DMS153 (cell line): ENCODE data around the gene CFAP99.

Experiments
- DNase-seq: peaks from one replicate; lab custom pipeline; 2025; lab: John Stamatoyannopoulos, UW

CFAP99 gene

DNA sequence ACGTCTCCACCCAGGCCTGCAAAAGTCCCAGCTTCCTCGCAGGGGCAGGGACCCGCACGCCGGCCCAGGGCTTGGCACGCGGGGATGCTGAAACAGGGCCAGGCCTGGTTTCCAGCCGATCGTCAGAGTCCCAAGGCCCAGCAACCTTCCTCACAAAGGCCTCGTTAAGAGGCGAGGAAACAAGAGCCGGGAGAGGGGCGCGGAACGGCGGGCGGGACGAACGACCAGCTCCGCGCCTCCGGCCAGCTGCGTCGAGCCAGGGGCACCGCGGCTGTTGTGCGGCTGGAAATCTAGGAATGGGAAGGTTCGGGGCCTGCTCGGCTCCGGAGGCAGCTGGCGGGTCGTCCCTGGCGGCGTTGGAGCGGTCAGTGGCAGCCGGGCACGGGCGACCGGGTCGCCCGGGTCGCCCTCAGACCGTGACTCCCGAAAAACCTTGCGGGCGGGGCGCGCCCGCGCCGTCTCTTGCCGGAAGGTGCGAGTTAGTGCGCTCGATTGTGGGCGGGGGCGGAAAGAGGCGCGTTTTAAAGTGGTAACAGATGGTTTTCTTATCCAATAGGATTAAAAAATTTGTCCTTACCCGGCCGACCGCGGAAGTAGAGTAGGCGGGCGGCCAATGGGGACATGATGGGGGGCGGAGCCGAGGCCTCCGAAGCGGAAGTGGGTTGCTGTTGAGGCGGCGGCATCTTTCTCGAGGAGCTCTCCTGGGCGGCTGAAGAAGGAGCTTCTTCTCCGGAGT is 49.9 kb downstream of the CFAP99 start, which contains the start of gene RNF4:
Gene RNF4, plus strand, starts transcription at position 651 of the 736 bp plus-strand sequence. CDS start 21,388 bp downstream, outside the sequence.
- DNase-seq: peak; percentile 86

DNA sequence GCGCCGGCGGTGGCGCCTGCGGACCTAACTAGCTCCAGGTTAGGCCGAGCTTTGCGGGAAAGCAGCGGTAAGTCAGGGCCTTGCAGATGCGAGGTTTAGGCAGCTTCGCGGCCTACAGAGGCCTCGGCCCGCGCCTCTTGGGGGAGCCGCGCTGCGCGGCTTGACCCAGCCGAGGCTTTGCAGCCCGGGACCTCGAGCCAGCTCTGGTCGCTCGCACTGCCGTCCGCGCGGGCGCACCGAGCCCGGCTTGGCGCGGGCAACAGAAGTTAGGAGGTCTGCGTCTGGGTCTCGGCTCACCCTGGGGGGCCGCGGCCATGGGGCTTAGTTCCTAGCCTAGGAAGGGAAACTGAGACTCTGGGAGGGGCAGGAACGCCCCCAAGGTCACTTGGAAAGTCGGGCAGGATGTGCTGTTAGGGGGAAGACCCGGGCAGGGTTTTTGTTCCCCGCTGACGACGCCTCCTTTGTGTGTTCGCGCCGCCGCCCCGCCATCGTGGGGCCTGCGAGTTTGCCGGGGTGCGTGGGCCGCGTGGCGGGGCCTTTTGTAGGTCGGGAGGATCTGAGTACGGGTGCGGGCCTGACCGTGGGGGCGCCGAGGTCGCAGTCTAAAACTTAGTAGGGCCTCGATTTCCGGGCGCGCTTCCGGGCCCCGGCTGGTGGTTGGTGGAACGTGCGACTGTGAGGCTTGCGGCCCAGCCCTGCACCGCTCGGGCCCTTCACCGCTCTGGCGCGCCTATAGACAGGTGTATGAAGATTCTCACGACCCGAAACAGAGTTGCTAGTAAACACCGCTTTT is 50.6 kb downstream of the CFAP99 start:
- DNase-seq: no peak

- DNase-seq: no peak
Observed at GRCh38 chr4:2470791-2471190, 52.0 kb downstream of the CFAP99 start.

DNA sequence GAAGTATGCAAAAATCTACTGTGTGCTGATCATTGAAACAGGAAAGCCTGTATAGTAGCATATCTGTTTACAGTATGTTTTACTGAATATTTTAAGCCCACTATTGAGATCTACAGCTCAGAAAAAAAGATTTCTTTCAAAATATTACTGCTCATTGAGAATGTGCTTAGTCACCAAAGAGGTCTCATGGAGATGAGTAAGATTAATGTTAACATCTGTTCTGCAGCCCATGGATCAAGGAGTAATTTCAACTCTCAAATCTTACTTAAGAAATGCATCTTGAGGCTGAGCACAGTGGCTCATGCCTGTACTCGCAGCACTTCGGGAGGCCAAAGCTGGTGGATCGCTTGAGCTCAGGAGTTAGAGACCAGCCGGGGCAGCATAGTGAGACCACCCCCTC is 53.4 kb downstream of the CFAP99 start:
- no peak for DNase-seq

- no peak for DNase-seq
Observed at GRCh38 chr4:2478229-2478628, 59.5 kb downstream of the CFAP99 start.

GRCh38 chr4:2480649-2481048 is 61.9 kb downstream of the CFAP99 start:
- no peak for DNase-seq

GRCh38 chr4:2482192-2482591 is 63.4 kb downstream of the CFAP99 start:
- DNase-seq: no peak

- DNase-seq: no peak
Observed at GRCh38 chr4:2482693-2483092, 63.9 kb downstream of the CFAP99 start.

- DNase-seq: no peak
Observed at GRCh38 chr4:2483237-2483636, 64.5 kb downstream of the CFAP99 start.

GRCh38 chr4:2484185-2484584 is 65.4 kb downstream of the CFAP99 start:
- DNase-seq: no peak

GRCh38 chr4:2484993-2485392 is 66.2 kb downstream of the CFAP99 start:
- DNase-seq: no peak

GRCh38 chr4:2485956-2486355 is 67.2 kb downstream of the CFAP99 start:
- no peak for DNase-seq

- no peak for DNase-seq
Observed at GRCh38 chr4:2486981-2487380, 68.2 kb downstream of the CFAP99 start.

DNA sequence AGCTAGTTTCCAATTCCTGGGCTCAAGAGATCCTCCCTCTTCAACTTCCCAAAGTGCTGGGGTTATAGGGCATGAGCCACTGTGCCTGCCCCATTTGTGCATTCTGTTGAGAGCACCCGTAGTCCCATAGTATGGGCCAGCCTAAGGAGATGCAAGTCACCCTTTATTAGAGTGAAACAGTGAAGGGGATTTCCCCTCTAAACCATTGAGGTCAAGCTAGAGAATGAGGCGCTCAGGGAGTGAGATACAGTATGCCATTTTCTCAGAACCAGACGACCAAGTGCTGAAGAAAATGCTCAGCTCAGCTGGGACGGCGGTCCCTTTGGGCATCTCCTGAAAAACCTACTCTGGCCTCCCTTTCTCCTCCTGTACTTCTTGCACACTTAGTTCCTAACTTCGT is 68.9 kb downstream of the CFAP99 start:
- DNase-seq: no peak

DNA sequence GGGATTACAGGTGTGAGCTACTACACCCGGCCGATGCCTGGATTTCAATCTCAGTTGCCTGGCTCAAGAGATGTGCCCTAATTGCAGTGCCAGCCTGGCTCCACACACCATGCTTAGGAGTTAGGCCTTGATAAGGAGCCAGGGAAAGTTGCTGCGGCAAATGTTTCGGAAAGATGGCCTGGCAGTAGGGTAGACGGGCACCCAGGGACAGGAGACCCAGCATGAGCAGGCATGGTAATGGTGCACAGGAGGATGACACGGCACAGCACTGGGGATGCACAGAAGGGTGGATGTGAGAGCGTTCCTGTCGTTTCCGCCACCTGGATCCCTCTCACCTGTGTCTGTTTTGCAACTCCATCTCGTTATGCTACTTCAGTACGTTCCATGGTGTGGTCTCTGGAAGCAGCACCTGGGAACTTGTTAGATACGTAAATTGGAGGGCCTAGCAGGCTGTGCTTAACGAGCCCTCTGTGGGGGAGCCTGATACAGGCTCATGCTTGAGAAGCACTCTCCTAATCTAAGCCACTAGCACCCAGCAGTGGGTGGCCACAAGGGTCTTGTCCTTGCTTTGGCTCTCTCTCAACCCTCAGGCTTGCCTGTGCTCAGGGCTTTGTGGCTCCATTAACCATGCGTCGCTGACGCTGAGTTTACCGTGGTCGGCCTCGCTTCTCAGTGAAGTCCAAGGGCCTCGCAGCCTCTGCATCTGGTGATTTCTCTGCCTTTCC is 70.5 kb downstream of the CFAP99 start:
- no peak for DNase-seq

DNA sequence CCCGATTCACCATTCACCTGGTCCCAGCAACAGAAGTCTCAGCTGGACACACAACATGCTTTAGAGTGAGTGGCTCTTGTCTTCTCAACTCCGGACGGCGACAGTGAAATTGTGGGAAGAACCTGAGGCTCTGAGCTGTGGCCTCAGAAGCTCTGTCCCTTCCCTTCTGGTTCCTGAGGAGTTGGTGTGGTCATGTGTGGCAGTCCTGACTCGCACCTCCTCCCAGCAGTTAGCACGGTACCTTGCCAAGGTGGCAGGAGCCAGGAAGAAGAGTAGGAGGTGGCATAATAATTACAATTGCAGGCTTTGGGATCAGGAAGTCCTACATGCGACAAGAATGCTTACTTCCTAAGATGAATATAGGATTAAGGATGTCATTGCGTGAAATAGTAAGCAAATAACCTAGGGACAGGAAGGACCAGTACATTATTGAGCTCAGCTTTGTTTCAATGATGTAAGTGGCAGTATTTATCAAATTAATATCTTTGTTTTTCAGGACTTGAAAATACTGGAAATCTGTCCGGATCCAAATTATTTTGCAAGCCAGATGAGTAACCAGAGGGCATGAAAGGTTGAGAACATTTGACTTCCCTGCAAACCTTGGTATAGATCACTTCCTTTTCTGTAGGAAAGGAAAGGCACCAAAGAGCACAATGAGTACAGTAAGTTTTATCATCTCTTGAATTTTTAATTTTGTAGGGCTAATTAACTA is 71.2 kb downstream of the CFAP99 start:
- no peak for DNase-seq

- DNase-seq: no peak
Observed at GRCh38 chr4:2492970-2493369, 74.2 kb downstream of the CFAP99 start.

DNA sequence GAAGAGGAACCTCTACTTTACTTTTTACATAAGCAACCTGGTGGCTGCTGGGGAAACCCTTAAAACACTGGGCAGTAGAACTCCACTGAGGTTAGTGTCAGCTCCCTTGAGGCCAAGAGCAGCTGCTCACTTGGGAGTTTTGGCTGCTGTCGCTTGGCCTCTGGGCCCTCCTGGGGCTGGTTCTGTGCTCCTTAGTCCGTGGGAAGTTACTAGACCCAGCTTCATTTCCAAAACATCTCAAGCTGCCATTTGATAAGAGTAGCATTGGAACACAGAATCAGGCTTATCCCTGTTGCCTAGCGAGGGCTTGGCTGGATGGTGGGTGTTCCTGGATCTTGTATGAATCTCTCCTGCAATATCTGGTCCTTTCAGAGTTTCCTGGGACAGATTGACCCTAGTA is 76.2 kb downstream of the CFAP99 start:
- no peak for DNase-seq

DNA sequence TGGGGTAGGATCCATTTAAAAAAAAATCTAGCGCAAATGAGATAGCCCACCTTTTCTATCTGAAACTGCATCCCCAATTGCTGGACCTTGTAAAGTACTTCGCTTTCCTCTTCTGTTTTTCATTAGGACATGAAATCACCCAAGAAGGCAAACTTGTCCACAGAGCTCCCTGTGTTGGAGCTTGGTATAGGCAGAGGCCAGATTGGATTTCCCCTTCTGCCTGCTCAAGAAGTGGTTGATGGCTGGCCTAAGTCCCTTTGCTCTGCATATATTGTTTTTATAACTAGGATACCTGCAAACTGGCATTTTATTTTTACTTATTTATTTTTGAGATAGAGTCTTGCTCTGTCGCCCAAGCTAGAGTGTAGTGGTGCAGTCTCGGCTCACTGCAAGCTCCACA is 78.6 kb downstream of the CFAP99 start:
- no peak for DNase-seq

DNA sequence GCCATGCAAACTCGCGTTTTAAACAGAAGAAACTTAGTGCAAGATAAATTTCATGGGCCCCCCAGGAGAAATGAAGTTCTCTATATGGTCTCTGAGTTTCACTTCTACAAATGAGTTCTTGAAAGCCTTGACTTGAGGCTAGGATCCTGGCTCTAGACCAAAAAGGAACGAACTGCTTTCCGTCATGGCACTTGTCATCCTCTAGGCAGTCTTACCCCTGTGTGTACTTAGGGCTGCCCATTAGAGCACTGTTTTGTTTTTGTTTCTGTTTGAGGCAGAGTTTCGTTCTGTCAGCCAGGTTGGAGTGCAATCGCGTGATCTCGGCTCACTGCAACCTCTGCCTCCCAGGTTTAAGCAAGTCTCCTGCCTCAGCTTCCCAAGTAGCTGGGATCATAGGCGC is 79.2 kb downstream of the CFAP99 start:
- no peak for DNase-seq

GRCh38 chr4:2500547-2500946 is 81.8 kb downstream of the CFAP99 start:
- DNase-seq: no peak

DNA sequence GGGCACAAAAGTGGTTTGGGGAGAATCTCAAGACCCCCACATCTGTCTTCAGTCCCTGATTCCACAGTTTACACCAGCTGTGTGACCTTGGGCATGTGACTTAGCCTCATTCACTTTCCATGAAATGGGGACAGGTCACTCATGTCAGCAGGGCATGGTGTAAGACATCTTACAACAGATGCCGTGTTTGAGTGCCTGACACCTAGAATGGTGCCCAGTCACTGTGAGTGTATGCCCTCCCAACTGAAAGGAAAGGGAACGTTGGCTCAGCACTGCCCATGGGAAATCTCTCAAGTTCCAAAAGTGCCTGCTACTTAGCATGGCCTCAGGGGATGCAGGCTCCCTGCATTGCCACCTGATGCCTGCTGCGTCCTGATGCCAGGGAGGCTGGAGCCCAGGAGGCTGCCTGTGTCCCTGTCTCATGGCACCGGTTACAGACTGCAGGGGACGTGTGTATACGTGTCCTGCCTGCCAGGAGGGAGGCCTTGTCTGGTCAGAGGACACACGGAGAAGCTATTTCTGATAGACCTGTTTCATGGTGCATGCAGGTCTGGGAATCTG is 82.4 kb downstream of the CFAP99 start:
- no peak for DNase-seq
